Measurements from ENCODE around the gene ANKMY1.

The ANKMY1 gene

GRCh38 chr2:240578110-240578450 is 20.3 kb upstream of the ANKMY1 start:
- DNase-seq, result no peak

- DNase-seq, result no peak
Measured at GRCh38 chr2:240577281-240578109, 19.7 kb upstream of the ANKMY1 start.

- no peak for DNase-seq
Measured at GRCh38 chr2:240576436-240577205, 18.8 kb upstream of the ANKMY1 start.

GRCh38 chr2:240576036-240576435 is 18.2 kb upstream of the ANKMY1 start:
- DNase-seq, result no peak

GRCh38 chr2:240575101-240575965 is 17.5 kb upstream of the ANKMY1 start:
- no peak for DNase-seq

GRCh38 chr2:240574386-240575100 is 16.8 kb upstream of the ANKMY1 start:
- no peak for DNase-seq

- no peak for DNase-seq
Measured at GRCh38 chr2:240573516-240574385, 16.0 kb upstream of the ANKMY1 start.

- no peak for DNase-seq
Measured at GRCh38 chr2:240573071-240573515, 15.3 kb upstream of the ANKMY1 start.

GRCh38 chr2:240572141-240573031 is 14.6 kb upstream of the ANKMY1 start:
- DNase-seq, result no peak

GRCh38 chr2:240571314-240571973 is 13.7 kb upstream of the ANKMY1 start:
- no peak for DNase-seq

GRCh38 chr2:240570531-240571313 is 12.9 kb upstream of the ANKMY1 start:
- no peak for DNase-seq

GRCh38 chr2:240569998-240570530 is 12.3 kb upstream of the ANKMY1 start:
- DNase-seq, result no peak

- no peak for DNase-seq
Measured at GRCh38 chr2:240569523-240569997, 11.8 kb upstream of the ANKMY1 start.

- peak; percentile 62 for DNase-seq
Measured at GRCh38 chr2:240568678-240569522, 11.1 kb upstream of the ANKMY1 start.

GRCh38 chr2:240567872-240568677 is 10.3 kb upstream of the ANKMY1 start, which contains the start of gene RNPEPL1:
RNPEPL1 (plus strand) TSS chr2:240568484; CDS start chr2:240568587, 103 bp downstream.
- DNase-seq, result peak; percentile 62

GRCh38 chr2:240567137-240567871 is 9.5 kb upstream of the ANKMY1 start:
- no peak for DNase-seq

Measured in activated gamma-delta T cell (primary cell).